ENCODE measurements around the gene TMEM244.

DNA sequence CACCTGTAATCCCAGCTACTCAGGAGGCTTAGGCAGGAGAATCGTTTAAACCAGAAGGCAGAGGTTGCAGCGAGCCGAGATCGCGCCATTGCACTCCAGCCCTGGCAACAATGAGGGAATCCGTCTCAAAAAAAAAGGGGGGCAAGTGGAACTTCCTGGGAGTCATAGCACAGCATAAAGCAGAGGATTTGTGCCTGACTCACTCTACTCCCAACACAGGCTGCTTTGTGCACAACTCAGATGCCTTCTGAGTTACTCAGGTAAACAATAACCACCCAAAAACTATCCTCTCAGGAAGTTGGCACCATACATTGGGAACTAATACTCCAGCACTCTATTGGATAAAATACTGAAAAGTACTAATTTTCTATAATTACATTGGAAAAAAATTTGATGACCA, 2.5 kb upstream of the TMEM244 start:
- TF ChIP-seq POLR2A (IDR thresholded peaks at IDR 0.05; ENCODE audit: low read depth, low read length) (no peak), EZH2 (IDR thresholded peaks at IDR 0.05; ENCODE audit: borderline replicate concordance, low read depth, low read length, severe bottlenecking) (no peak), FOS (IDR thresholded peaks at IDR 0.05; ENCODE audit: borderline replicate concordance, insufficient read depth, low read length) (no peak), POLR2AphosphoS5 (IDR thresholded peaks at IDR 0.05; ENCODE audit: insufficient read depth, low read depth, low read length) (no peak), MYC (IDR thresholded peaks at IDR 0.05; ENCODE audit: low read depth, low read length) (no peak), GATA2 (IDR thresholded peaks at IDR 0.05; ENCODE audit: insufficient read depth, insufficient read length, low read depth, low read length) (no peak), JUN (IDR thresholded peaks at IDR 0.05; ENCODE audit: borderline replicate concordance, insufficient read depth, insufficient read length, low read depth) (no peak)
- TF ChIP-seq, protein P1, sequence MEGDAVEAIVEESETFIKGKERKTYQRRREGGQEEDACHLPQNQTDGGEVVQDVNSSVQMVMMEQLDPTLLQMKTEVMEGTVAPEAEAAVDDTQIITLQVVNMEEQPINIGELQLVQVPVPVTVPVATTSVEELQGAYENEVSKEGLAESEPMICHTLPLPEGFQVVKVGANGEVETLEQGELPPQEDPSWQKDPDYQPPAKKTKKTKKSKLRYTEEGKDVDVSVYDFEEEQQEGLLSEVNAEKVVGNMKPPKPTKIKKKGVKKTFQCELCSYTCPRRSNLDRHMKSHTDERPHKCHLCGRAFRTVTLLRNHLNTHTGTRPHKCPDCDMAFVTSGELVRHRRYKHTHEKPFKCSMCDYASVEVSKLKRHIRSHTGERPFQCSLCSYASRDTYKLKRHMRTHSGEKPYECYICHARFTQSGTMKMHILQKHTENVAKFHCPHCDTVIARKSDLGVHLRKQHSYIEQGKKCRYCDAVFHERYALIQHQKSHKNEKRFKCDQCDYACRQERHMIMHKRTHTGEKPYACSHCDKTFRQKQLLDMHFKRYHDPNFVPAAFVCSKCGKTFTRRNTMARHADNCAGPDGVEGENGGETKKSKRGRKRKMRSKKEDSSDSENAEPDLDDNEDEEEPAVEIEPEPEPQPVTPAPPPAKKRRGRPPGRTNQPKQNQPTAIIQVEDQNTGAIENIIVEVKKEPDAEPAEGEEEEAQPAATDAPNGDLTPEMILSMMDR (IDR thresholded peaks at IDR 0.05; ENCODE audit: extremely low read depth in 1 of 2, insufficient read depth in 1 of 2, low read depth in 1 of 2, low read length in 2 of 2), result no peak
- TF ChIP-seq, protein P2, sequence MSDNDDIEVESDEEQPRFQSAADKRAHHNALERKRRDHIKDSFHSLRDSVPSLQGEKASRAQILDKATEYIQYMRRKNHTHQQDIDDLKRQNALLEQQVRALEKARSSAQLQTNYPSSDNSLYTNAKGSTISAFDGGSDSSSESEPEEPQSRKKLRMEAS (IDR thresholded peaks at IDR 0.05; ENCODE audit: insufficient read depth, insufficient read length), result no peak

Data from endothelial cell of umbilical vein (primary cell).